Activated T-cell treated with anti-CD3 and anti-CD28 coated beads for 4 hours (primary cell): Measurements from ENCODE around the gene RFX2.
A peak's percentile ranks its signal among the peaks of the same experiment; 100 is the strongest.
"Not testable (repeated sequence)": the region's sequence is repeated elsewhere in the genome, so short reads cannot be mapped to it uniquely, and the experiment has no call there.

Source experiments
- DNase-seq: peaks from one replicate; pipeline ENCODE4 v3.0.0-alpha.2; 2020

Gene RFX2

DNA sequence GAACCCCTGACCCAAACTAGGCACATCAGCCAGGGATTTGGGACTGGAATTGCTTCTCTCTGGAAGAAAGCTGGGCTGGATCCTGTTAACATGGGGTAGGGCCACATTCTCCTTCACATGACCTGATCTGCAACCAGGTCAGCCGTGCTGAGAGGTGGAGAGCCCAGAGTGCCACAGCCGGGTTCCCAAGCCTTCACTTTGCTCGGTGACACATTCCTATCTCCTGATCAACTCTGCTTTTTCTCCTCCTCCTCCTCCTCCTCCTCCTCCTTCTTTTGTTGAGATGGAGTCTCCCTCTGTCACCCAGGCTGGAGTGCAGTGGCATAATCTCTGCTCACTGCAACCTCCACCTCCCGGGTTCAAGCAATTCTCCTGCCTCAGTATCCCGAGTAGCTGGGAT lies 124.5 kb downstream of the RFX2 start:
- not testable (repeated sequence) for DNase-seq

DNA sequence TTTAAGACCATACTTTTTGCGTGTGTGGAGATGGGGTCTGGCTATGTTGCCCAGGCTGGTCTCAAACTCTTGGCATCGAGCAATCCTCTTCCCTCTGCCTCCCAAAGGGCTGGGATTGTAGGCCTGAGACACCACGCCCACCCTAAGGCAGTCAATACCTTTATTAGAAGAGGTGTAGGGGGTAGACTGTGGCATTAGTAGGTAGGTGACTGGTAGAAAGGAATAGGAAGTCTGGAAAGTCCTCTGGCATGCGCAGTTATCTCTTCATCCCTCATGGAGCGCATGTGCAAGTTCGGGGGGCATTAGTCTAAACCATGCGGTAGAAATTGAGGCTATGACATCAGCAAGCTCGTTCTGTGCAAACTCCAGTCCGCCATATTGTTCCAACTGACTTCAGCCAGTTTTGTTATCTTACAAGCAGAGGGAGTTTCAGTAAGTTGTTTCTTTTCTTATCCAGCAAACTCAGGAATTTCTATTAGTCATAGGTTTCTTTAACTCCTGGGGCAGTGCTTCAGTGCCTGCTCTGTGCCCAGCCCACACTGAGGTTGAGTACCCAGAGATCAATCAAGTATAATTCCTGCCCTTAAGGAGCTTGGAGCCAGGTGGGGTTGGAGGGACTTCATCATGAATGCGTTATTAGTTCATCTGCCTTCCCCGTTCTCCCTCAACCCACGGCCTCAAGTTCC lies 125.1 kb downstream of the RFX2 start:
- no peak for DNase-seq

DNA sequence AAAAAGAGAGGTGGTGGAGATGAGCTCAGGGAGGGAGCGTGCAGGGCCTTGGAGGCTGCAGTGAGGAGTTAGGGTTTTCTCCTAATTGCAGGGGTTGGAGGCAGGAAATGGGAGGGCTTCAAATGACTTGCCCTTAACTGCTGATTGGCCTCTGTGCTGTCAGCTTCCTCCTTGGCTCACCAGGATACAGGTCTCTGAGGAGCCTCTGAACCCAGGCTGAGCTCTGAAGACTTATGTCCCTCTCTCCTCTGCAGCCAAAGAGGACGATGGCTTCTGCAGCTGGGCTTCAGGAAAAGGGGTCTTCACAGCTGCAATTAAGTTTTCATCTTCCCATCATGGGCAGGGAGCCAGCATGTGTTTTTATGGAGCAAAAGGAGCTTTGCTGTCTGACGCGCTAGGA lies 125.7 kb downstream of the RFX2 start:
- DNase-seq: no peak

DNA sequence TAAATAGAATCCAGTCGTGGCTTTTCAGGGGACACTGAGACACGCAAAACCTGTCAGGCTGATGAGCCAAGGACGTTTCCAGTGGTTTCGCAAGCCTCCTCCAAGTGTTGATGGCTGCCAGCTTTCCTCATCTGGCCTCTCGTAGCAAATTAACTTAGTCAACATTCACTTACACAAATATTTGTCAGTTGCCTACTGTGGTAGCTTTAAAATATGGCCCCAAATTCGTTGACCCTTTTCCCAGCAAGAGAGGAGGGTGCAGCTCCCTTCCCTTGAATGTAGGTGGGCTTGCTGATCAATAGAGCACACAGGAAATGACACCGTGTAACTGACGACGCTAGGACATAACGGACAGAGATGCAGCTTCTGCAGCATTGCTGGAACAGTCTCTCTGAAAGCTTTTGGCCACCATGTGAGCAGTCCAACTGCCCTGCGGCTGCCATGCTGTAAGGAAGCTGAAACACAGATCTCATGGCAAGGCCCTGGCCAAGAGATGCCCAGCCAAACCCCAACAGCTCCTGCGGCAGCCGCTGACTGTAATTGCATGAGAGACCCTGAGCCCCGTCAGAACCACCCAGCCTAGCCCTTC lies 126.8 kb downstream of the RFX2 start:
- no peak for DNase-seq

DNA sequence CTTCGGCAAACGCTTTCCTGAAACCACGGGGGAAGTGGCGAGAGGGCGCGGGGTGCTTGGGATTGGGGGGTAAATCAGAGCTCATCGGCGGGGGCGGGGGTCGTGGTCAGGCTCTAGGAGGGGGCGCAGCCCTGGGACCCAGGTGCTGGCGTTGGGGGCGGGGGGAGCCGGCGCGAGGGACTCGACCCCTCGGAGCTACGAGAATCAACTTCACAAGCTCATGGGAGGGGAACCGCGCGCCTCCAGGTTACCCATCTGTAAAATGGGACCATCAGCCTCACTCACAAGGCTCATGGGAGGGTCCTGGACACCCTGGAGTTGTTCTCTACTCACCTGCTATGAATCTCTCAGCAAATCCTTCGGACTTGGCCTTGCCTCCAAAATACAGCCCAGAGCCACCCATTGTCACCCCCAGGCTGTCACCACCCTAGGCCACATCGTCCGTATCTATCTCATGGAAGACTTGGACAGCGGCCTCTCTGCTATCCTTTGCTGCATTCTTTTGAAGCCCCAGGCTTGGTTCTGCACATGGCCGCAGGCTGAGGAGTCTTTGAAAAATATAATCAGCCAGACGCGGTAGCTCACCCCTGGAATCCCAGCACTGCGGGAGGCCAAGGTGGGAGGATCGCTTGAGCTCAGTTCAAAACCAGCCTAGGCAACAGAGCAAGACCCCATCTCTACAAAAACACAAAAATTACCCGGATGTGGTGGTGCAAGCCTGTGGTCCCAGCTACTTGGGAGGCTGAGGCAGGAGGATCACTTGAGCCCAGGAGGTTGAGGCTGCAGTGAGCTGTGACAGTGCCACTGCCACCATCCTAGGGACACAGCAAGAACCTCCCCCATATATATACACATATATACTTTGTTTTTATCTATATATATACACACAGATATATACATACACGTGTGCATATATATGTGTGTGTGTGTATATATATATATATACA lies 131.4 kb downstream of the RFX2 start:
- no peak for DNase-seq

DNA sequence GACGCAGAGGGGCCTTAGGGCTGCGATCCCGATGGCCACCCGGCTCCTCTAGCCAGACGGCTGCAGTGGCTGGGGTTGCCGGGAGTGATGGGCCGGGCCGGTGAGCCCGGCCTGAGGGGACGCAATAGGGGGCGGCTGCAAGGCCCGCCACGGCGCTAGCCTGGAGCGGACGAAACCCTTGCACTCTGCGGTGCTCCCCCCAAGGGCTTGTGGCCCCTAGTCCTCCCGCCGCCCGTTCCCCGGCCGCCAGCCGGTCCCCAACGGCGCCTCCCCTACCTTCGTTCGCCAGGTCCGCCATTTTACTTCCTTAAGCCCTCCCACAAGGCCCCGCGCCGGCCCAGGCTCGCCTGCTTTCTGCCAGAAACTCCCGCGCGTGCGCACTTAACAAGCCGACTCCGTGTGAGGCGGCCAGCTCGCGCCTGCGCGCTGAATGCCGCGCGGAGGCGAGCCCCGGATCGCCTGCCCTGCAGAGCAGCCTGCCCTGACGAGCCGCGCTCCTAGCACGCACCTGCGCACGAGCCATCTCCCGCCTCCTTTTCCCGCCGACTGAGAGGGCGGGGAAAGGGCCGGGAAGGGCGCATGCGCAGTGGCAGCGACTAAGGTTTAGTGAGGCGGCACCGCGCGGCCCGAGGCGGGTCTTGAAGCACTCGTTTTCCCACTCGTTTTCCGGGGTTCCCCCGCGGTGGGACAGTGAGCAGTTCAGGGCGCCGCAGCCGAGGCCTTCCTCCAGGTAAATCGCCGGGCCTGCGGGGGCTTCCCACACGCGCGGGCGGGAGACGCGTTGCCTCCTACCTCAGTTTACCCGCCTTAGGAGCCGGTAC lies 132.3 kb downstream of the RFX2 start, which contains the start of gene RANBP3:
Gene RANBP3, minus strand, starts transcription at position 356 of the 821 bp plus-strand sequence. Its CDS starts 58 bp downstream, at position 298.
- peak; percentile 92 for DNase-seq

DNA sequence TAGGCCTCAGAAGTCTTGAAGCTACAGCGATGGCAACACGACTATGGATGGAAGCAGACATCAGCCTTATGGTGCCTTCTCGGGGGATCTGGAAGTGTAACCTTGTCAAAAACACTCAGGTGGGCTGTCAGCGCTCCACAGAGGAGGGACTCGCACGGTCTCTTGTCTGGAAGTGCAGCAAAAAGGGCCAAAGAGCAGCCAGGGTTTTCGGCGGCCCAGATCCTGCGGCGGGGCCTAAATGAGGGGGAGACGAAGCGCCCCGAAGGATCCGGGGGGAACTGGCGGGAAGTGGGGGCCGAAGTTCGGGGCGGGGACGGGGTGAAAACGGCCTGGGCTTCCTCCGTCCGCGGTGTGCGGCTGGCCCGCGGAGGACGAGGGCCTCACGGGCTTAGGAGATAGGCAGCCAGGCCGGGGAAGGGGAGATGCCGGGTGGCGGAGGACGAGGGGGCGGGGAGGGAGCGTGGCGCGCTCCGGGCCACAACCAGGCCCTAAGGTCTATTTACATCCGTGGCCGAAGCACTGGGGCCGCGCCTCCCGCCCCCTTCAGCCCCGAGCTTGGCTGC lies 133.0 kb downstream of the RFX2 start:
- no peak for DNase-seq

DNA sequence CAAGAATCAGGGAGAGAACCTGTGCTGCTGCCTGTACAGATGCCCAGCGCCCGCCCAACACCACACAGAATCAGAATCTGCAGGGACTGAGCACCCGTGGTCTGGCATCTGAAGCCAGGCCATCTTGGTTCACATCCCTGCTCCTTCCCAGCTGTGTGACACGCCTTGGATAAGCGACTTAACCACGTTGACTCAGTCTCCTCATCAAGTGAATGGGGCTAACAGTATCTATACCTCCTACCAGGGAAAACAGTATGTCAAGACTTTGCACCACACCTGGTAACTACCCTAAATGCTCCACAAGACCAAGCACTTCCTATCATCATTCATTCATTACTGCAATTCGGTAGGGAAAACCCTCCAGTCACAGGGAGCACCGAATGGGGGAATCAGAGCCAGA lies 133.5 kb downstream of the RFX2 start:
- DNase-seq: no peak

DNA sequence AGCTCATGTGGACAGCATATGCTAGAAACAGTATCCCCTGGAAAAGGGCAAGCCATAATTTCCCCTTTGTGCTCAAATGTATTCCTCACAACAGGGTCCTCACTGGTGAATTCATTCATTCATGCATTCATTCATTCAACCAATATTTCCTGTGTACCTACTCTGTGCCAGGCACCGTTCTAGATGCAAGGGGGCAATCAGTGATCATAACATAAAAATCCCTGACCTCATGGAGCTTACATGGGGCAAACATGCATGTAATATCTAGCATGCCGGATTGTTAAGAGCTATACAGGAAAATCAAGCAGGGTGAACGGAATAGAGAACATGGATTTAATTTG lies 134.9 kb downstream of the RFX2 start:
- no peak for DNase-seq

DNA sequence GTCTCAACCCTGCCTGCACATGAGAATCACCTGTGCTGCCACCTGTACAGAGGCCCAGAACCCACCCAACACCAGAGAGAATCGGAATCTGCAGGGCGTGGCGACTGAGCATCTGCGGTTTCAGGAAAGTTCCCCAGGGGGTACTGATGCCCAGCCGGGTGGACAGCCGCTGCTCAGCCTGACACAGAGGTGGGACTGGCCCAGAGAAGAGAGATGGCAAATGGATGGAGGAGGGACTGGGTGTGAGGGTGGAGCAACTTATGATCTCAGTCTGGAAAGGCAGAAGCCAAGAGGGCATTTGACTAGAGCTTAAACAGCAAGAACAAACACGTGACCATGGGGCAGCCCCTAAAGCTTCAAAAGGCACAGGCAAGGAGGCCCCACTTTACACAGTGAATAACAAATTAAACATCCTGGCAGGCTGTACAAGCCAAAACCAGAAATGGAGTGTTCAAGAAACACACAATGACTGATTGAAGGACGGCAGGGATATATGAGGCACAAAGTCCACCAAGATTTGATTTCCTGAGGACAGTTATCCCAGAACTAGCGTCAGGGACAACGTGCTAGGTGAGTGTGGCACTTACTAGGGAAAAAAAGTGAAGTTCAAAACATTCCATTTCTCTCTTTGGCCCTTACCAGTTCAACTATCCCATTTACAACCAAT lies 135.4 kb downstream of the RFX2 start:
- no peak for DNase-seq

DNA sequence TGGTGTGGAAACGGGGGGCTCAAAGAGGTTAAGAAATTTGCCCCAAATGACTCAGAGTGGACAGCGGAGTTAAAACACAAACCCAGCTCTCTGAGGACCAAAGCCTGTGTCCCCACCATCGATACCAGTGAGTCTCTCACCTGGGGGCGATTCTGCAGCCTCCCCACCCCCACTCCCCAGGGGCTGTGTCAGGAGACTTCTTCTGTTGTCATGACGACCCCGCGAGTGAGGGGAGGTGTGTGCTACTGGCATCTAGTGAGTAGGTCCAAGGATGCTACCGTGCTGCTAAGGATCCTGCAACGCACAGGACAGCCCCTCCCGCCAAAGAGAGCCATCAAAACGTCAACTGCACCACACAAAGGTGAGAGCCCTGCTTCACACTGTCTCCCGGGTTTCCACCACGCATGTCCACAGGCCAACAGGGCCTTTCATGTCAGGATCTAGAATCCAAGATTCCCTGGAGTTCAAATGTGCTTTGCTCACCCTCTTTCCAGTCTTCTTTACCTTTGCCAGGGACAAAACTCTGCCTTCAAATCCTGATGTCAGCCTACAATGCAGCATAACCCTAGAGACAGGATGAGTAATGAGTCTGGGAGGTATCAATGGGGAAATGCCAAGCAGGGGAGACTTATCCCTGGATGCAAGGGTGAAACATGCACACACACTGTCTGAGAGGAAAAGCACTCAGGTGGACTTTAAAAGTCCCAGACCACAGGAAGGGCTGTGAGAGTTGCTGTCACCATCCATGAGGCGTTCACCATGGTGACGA lies 136.2 kb downstream of the RFX2 start:
- no peak for DNase-seq

DNA sequence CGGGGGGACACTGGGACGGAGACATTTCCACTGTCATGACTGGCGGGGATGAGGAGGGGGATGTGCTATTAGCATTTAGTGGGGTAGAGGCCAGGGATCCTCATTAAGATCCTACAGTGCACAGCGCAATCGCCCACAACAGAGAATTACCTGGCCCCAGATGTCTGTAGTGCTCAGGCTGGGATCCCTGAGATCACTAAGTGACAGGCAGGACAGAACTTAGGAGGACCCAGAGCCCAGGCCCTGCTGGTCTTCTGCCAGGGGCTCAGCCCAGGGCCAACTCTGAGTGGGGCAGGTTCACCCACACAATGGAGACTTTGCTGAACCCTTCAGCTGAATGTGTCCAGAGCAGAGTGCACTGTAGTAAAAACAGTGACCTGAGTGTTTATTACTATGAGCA lies 136.9 kb downstream of the RFX2 start:
- no peak for DNase-seq

DNA sequence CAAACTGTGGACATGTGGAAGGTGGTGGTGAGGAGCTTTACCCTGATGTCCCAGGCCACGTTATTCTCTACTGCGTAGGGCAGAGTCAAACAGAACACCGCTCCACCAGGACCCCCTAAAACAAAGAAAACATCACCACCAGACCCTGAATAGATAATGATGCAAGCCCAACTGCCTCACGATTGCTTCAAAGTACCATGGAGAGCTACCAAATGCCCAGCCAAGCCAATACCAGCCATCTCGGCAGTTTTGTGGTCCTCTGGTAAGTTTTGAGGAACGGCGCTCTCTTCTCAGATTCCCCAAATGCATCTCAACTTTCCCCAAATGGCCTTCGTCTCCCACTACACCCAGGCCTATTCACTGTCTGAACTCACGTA lies 138.0 kb downstream of the RFX2 start:
- DNase-seq: no peak

DNA sequence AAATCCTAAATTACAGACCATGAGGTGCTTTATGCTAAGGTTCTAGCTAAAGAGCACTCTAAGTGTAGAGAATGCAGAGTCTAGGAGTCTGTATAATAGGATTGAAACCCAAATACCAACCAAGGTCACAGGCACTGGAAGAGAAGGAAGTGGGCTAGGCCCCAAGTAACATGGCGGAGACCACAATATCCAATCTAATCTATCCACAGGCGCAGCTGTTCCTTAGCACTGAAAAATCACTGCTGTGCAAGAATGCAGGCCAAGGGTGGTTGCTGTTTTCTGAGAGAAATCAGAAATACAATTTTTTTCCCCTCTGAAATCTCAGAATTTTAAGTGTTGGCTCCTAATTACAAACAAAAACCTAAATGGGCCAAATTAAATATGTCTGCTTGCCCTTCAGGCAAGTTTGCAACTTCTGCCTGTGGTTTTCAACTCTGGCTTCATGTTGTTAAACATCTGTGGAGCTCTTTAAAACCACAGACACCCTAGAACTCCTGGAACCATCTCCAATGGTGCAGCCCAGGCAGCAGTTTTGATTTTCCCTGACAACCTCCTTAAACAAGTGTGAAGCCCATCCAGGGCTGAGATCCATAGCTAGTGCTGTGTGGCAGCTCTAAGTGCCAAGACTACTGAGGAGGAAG lies 138.5 kb downstream of the RFX2 start:
- DNase-seq: no peak

DNA sequence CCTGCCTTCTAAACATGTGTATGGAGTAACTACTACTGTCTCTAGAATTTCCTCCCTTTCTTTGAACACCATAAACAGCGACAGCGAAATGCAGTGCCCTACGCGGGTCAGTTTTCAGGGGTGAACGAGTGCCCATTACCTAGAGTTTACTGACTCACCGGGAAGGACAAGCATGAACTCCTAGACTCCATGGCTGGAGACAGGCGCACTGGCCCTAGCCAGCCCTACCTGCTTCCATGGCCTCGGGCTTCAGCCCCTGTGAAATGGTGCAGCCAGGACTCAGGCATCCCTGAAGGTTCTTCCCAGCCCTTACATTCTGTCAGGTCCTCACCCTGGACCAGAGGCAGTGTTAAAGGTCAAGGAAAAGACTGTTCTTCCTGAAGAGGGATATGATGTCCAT lies 140.8 kb downstream of the RFX2 start:
- no peak for DNase-seq

DNA sequence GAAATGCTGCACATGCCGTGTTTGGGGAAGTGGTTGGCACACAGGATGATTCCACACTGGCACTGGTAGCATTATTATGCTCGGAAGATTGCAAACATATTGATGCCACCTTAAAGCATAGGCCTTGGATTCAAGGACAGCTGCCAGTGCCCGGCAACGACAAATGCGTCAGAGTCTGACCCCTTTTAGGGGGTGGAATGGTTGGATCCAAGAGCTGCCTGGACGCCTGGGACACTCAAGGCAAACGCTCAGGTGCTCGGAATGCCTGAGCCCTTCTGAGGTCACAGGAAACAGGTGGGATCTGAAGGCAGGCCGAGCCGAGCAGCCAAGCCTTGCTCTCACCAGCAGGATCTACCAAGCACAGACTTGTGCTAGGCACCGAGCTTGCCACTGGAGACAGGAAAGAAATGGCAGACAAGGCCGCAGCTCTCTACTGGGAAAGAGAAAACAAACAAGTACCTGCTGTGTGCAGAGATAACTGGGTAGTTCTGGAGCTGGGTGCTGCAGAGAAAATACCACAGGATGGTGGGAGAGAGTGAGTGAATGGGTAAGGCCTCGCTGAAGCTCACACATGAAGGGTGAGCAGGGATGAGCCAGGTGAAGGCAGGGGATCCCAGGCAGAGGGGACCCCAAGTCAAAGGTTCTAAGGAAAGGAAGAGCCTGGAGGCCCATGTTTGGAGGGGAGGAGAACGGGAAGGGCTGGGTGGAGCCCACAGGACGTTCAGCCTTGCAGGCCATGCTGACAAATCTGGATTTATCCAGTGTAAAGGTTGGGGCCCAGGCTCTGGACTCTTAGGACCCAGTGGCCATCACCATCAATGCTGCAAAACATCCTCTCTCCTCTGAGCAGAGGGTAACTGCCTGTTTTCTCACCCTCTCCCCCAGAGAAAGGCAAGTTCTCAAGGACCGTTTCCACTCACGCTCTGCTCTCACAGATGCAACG lies 141.6 kb downstream of the RFX2 start:
- no peak for DNase-seq

DNA sequence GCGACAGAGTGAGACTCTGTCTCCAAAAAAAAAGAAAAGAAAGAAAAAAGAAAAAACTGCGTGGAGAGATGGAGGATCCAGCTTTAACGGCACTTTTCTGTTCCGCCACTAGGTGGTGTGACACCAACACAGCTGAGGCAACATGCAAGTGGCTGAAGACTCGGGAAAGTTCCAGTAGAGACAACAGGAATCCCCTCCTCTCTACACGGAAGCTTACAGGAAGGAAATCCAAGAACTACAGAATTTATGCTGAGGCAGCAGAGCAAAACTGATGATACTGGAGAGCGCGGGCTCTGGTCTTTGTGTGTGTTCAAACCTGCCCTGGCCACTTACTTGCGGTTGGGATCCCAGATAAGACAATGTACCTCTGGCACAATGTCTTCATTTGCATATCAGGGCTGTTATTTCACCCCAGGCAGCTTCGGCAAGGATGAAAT lies 142.3 kb downstream of the RFX2 start:
- peak; percentile 48 for DNase-seq

DNA sequence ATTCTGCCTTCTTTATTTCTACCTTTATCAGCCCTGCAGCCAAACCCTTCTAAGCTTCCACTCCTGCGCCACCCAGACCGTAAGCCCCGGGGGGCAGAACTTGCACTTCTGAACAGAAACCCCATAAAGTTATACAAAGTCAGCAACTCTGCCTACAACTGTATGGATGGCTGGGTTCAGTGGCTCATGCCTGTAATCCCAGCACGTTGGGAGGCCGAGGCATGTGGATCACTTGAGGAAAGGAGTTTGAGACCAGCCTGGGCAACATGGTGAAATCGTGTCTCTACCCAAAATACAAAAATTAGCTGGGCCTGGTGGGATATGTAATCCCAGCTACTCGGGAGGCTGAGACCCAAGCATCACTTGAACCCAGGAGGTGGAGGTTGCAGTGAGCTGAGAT lies 142.7 kb downstream of the RFX2 start:
- no peak for DNase-seq

DNA sequence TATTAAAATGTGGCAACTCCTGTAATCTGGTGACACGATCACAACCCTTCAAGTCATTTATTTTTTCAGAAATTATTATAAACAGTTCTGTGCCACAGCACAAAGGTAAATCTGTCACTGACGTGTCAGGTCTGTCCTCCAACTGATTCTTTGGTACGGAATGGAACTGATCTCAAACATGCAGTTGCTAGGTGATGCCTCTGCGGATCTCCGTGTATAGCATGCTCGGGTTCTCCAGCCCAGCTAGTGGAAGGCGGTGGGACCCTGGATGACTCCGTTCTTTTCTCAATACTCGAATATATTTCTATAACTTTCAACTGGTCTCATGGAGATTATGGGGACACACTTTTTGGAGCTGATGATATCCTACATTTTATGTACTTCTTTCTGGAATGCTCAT lies 143.4 kb downstream of the RFX2 start:
- DNase-seq: no peak

DNA sequence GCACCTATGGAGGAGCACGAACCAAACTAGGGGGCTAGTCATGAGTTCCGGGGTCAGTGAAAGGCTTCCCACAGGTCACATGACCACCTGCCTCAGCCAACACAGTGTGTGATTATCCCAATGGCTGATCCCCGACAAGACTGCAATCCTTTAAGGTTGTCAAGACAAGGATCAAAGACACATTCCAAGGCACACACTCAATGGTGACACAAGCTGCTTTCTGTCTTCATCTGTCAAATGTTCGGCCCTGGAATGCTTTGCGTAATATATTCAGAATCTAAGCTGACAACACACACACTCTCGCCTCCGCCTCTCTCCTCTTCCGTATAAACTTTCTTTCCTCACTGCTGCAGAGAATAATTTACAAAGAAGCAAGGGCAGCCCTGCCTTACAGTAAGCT lies 144.1 kb downstream of the RFX2 start:
- no peak for DNase-seq
